ENCODE results near the gene RRP36.

The RRP36 gene

DNA sequence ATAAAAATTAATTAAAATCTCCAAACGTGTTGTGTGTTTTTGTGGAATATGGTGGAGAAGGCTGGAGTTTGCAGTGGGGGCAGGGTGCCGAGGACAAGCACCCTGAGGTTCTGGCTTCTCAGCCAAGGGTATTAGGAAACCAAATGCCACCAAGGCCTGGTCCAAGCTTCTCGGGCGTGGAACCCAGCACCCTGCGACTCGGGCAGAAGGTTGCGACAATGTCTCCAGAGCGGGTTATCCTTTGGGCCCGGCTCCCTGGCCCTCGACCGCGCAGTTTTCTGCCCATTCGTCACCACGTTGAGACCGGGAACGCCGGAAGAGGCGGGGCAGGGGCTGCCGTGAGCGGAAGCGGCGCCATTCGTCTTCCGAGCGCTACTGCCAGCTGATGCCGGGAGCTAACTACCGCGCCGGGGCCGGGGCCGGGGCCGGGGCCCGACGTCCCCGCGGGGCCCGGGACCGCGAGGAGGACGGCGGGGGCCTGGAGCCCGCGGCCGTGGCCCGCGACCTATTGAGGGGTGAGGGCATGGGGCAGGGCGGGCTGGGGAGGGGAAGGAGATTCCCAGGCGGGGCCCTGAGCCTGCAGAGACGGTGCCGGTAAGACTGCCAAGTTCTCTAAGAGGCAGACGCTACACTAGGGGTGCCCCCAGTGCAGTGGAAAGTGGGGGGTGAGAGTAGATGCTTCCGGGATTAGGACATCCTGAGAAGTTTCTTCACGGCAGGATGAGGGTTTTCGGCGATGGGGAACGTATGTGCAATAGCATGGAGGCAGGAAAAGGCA lies at the start of gene RRP36:
TSS of gene RRP36 (plus strand) at position 354 of the 778 bp plus-strand sequence. CDS start at position 386, 32 bp downstream.
- TF ChIP-seq CTCF (IDR thresholded peaks at IDR 0.05; ENCODE audit: insufficient read depth, low read length, poor library complexity, severe bottlenecking) = no peak
- Histone ChIP-seq H3K36me3 (ENCODE audit: control insufficient read depth, insufficient read depth, low read length) (peaks cover 18% of the 10 kb centered on the region), H3K27me3 (replicated peaks; ENCODE audit: control insufficient read depth, insufficient read depth, low read length) (no peaks in the 10 kb centered on the region), H3K4me3 (replicated peaks; ENCODE audit: low read depth, low read length) (peak within 1 kb of the TSS; percentile 86)
- DNase-seq (ENCODE audit: extremely low read depth, insufficient read length) = peak; percentile 78

DNA sequence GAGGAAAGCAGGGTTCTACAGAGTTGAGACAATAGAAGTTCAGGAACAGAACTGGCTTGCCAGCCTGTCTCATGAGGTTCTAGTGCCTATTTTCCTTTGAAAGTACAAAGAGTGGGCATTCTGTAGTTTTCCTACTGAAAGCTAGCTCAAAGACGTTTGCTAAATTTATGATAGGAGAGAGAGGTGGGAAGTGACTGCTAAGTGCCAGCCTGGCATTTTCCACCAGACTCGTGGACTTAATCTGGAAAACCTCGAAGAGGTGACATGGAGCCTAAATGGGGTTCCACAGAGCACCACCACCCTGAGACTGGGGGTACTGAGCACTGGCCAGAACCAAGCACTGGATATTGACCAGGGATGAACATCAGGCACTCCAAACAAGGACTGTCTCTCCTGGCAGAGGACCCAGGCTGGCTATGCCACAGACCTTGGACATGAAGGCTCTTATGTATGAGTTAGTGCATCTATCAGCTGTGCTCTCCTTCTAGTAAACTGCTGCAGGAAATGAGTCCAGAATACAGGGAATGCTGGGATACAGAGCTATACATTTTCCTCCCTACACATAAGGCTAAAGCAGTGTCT lies 49.6 kb upstream of the RRP36 start:
- H3K36me3 ChIP-seq (ENCODE audit: control insufficient read depth, insufficient read depth, low read length) = peaks cover 8% of the 10 kb centered on the region

GRCh38 chr6:42973926-42974325 lies 47.5 kb upstream of the RRP36 start:
- no peaks in the 10 kb centered on the region for H3K27me3 ChIP-seq (replicated peaks; ENCODE audit: control insufficient read depth, insufficient read depth, low read length)
- H3K4me3 ChIP-seq (replicated peaks; ENCODE audit: low read depth, low read length) = no peak overlapping the region
- peaks cover 3% of the 10 kb centered on the region for H3K36me3 ChIP-seq (ENCODE audit: control insufficient read depth, insufficient read depth, low read length)
- DNase-seq (ENCODE audit: extremely low read depth, insufficient read length) = no peak
- no peak for TF ChIP-seq CTCF (IDR thresholded peaks at IDR 0.05; ENCODE audit: insufficient read depth, low read length, poor library complexity, severe bottlenecking)

More for the DNA sequence above, 49.6 kb upstream of the RRP36 start:
- Histone ChIP-seq H3K27me3 (replicated peaks; ENCODE audit: control insufficient read depth, insufficient read depth, low read length) (no peaks in the 10 kb centered on the region), H3K4me3 (replicated peaks; ENCODE audit: low read depth, low read length) (no peak overlapping the region)
- no peak for DNase-seq (ENCODE audit: extremely low read depth, insufficient read length)
- no peak for TF ChIP-seq CTCF (IDR thresholded peaks at IDR 0.05; ENCODE audit: insufficient read depth, low read length, poor library complexity, severe bottlenecking)

DNA sequence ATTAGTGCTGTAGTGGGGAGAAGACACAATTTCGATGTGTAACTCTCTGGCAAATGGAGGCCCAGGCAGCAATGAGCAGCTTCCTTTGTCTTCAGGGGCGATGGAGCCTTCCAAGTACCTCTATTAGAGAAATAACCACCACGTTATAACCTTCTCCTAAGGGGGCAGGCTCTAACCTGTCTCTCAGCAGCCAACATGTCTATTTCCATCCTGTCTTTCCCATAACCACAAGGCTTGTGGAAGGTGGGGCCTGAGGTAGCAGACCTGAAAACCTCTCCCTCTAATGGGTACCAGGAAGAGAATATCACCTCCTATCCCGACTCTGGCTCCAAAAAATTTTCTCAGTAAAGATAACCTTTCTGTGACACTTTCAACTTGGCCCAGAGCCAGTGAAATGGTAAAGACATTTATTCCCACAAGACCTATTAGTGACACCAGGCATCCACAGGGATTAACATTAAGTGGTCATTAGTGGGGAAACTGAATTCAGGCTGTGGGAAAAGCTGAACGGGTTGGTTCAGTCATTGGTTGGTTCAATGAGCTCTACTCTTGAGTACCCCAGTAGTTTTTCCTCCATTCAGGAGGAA lies 46.4 kb upstream of the RRP36 start:
- H3K36me3 ChIP-seq (ENCODE audit: control insufficient read depth, insufficient read depth, low read length) = peaks cover 3% of the 10 kb centered on the region
- no peaks in the 10 kb centered on the region for H3K27me3 ChIP-seq (replicated peaks; ENCODE audit: control insufficient read depth, insufficient read depth, low read length)
- no peak overlapping the region for H3K4me3 ChIP-seq (replicated peaks; ENCODE audit: low read depth, low read length)
- DNase-seq (ENCODE audit: extremely low read depth, insufficient read length) = no peak
- no peak for TF ChIP-seq CTCF (IDR thresholded peaks at IDR 0.05; ENCODE audit: insufficient read depth, low read length, poor library complexity, severe bottlenecking)

- Histone ChIP-seq H3K4me3 (replicated peaks; ENCODE audit: low read depth, low read length) (peak overlapping the region; percentile 73), H3K36me3 (ENCODE audit: control insufficient read depth, insufficient read depth, low read length) (peaks cover 1% of the 10 kb centered on the region), H3K27me3 (replicated peaks; ENCODE audit: control insufficient read depth, insufficient read depth, low read length) (no peaks in the 10 kb centered on the region)
- DNase-seq (ENCODE audit: extremely low read depth, insufficient read length) = peak; percentile 33
- no peak for TF ChIP-seq CTCF (IDR thresholded peaks at IDR 0.05; ENCODE audit: insufficient read depth, low read length, poor library complexity, severe bottlenecking)
These were observed 43.0 kb upstream of the RRP36 start for GRCh38 chr6:42978487-42978838.
